NCI-H446 (cell line): ENCODE results near the gene HBG2.
"Not testable (repeated sequence)": the region's sequence is repeated elsewhere in the genome, so short reads cannot be mapped to it uniquely, and the experiment has no call there.

ENCODE experiments used
- DNase-seq, 2 experiments: peaks; one replicate each; lab custom pipeline; 2025; lab: John Stamatoyannopoulos, UW

Gene HBG2

DNA sequence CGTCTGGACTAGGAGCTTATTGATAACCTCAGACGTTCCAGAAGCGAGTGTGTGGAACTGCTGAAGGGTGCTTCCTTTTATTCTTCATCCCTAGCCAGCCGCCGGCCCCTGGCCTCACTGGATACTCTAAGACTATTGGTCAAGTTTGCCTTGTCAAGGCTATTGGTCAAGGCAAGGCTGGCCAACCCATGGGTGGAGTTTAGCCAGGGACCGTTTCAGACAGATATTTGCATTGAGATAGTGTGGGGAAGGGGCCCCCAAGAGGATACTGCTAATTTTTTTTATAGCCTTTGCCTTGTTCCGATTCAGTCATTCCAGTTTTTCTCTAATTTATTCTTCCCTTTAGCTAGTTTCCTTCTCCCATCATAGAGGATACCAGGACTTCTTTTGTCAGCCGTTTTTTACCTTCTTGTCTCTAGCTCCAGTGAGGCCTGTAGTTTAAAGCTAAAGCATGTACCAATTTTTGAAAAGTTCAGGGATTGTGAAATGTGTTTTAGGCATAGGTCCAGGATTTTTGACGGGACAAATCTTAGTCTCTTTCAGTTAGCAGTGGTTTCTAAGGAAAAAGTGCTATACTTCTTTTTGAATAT, 4.7 kb downstream of the HBG2 start, which contains the start of gene HBG1:
HBG1 (minus strand) TSS at position 51 of the 590 bp plus-strand sequence. CDS start 53 bp downstream, outside the sequence.
- not testable (repeated sequence) for DNase-seq

DNA sequence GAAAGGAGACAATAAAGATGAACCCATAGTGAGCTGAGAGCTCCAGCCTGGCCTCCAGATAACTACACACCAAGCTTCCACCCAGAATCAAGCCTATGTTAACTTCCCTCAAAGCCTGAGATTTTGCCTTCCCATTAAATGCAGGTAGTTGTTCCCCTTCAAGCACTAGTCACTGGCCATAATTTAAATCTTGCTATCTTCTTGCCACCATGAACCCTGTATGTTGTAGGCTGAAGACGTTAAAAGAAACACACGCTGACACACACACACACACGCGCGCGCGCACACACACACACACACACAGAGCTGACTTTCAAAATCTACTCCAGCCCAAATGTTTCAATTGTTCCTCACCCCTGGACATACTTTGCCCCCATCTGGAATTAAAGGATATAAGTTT, 6.1 kb downstream of the HBG2 start:
- not testable (repeated sequence) for DNase-seq

DNA sequence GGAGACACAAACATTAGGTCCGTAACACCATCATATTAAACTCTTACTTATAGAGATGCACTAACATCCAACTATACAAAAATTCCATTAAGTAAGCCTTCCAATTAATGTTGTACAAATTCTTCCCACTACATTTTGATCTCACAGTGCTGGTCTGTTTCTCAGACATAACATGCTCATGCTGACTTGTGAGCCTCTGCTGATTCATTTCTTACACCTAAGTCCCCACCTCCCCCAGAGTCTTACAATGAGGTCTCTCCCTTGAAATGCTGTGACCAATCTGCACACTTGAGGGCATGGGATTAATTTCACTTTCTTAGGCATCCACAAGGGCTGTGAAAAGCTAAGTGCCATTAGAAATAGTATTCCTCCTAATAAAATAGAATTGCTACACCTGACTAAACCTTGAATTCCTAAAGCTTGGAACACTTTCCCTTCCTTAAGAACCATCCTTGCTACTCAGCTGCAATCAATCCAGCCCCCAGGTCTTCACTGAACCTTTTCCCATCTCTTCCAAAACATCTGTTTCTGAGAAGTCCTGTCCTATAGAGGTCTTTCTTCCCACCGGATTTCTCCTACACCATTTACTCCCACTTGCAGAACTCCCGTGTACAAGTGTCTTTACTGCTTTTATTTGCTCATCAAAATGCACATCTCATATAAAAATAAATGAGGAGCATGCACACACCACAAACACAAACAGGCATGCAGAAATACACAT, 6.9 kb downstream of the HBG2 start:
- DNase-seq, result no peak

DNA sequence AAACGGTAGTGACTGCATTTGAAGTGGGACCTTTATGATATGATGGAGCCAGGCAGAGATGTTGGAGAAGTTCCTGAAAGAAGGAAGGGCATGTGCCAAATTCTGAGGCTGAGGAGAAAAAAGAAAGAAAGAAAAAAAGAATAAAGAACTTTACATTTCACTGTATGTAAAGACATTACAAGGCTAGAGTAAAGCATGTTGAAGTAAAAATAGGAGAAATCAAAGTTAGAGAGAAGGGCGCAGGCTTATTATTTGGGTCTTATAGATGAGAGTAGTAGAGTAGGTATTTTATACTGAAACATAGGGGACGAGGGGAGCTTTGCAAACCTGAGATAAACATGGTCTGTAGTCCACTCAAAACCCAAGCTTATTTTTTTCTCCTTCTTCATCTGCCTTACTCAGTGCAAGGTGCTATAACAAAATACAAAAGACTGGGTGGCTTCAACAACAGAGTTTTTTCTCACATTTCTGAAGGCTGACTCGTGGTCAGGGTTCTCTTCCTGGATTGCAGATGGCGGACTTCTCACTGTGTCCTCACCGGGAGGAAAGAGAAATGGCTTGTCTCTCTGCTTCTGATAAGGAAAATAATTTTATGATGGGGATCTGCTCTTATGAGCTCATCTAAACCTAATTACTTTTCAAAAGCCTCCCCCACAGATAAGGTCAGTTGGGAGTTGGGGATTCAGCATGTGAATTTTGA, 7.7 kb downstream of the HBG2 start:
- no peak for DNase-seq

DNA sequence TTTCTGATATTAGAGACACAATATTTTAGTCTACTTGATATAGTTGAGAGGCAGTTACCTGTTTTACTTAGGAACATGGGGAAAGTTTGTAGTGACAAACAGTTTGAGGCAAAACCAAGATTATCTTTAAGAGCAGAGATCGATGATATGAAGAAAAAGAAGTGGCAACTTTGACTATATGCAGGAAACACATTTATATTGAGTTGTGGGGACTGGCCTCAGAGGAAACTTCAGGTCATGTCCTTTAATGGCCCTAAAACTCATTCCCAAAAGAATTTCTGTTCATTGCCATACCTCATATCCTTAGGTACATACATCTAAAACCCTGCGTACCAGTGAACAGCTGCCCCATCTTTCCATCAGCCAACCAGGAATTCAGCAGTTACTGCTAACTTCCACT, 9.4 kb downstream of the HBG2 start:
- DNase-seq, result no peak

DNA sequence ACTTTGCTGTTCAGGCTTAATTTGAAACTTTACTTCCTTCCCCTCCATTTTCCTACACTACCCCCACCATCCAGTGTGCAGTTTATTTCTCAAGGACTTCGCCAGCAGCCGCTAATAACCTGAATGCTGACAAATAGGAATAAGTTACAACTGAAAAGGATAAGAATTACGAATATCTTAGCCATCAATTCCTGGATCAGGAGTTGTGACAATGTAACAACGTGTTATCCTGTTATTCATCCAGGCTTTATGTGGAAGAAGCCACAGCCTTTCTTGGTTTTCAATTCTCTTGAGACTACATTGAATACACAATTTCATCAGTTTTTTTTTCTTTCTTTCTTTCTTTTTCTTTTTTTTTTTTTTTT, 10.8 kb downstream of the HBG2 start:
- DNase-seq, result no peak

DNA sequence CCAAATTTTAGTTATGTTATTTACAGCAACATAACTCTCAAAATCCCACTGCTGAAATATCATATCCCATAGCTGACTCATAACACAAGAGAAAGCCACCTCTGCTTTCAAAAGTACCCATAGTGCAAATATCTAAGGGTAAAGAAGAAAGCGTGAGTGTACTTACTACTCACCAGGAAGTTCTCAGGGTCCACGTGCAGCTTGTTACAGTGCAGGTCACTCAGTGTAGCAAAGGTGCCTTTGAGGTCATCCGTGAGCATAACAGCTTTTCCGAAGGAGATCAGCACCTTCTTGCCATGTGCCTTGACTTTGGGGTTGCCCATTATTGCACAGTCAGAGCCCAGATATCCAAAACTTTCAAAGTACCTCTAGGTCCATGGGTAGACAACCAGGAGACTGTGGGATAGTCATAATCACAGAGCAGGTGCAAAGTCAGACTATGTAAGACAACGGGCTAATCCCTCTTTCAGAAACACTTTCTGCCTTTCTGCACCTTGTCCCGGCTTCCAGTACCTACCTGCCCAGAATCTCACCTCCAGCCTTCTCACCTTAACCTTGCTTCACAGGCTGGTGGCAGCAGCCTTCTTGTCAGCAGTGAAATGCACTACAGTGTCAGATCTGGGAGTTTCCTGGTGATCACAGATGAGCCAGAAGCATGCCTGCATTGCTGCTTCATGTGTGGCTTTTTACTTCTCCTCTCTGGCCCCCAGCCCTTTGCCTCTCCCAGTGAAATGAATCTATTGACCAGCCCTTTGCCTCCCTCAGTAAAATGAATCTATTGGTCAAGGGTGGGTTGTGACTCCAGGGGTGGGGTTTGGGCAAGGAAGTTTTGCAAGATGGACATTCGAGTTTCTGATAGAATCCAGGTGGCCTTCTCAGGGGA, 11.4 kb downstream of the HBG2 start:
- DNase-seq, result no peak

DNA sequence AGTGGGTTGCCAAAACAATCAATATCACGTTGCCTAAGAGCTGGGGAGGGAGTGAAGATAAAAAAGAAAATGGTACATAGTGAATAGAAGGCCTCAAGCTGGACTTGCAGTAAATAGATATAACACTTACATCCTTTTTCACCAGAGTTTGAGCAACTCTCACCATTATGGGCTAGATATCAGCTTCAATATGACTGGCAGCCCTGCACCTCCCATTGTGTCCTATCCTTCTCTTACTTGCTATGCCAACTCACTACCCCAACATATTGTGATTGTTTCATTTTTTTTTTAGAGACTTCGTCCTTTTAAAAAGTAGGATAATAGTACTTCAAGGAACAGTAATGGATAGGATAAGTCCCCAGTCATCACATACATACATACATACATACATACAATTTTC, 12.4 kb downstream of the HBG2 start:
- DNase-seq, result no peak

DNA sequence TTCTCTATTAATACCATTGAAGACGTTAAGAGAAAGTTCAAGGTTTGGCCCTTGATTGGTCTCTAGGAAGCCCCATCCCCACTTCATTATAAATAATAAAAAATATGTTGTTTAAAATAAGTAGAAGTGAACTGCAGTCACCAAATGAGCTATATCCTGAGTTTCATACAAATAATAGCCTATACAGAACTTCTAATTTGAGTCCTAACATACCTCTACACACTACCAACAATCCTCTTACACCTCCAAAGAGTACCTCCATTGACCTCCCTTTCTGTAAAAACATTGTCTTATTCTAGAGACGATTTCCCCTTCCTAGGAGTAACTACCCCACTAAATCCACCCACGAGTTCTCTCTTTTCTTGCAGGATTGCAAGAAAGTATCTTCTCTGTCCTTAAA, 13.1 kb downstream of the HBG2 start:
- DNase-seq, result no peak

DNA sequence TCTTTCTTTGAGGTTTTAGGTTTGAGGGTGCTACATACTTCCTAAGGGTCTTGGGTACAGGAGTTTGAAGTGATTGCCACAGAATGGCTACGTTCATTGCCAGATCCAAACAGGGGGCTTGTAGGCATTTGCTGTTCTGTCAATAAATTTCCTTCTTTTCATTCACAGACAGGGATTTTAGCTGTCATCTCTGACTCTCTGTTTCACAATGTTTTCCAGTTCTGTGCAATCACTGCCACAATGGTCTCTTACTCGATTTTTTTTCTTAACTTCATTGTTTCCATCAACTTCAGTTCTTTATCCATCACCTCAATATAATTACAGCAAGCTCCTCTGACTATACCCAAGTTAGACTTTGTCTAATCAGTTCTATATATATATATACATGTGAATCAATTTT, 14.1 kb downstream of the HBG2 start:
- DNase-seq, result no peak

DNA sequence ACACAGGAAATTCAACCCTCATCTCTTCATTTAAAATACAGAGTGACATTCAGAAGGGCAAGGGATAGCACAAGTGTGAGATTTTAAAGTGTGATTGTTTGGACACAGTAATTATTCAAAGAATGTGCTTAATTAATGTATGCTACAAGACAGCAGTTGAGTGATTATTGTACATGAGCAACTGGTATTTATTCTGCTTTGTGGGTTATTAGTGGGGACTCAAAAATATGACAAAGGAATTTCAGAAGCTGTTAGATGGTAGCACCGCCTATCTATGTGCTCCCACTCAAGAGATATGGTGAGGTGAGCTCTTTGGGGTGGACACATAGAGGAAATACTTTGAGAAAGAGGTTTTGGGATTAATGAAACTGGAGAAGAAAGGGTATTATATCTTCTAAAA, 14.5 kb downstream of the HBG2 start:
- DNase-seq, result no peak

DNA sequence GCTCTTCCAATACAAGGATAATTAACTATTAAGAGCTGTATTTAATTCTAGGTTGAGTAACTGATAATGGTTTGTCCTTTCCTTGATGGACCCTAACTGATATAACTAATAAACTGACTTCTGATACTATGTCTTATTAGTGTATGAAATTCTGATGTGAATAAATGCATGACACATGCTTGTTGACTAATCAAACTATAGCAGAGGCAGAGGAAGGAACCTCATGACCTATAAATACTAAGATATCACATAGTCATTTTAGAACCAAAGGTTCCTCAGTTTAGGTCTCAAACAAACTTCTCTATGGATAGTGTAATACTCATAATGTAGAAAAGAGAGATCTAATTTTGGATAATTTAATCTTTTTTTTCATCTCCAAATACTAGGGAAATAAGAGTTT, 15.5 kb downstream of the HBG2 start:
- no peak for DNase-seq

DNA sequence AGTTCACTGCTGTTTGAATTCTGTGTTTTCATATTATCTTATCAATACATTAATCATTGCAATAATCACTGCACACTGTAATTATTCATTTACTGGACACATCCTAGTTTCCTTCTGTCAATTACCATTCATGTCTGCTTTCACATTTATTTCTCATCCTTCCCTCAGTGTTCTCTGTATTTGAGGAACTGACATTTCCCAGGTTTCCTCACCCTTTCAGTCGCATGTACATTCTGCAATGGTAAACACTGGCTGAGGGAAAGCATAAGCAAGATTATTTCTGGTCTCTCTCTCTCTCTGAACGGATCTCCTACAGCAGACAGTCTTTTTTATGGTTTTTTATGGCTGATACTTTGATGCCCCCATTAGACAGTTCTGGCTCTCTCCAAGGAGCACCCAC, 16.1 kb downstream of the HBG2 start:
- no peak for DNase-seq

DNA sequence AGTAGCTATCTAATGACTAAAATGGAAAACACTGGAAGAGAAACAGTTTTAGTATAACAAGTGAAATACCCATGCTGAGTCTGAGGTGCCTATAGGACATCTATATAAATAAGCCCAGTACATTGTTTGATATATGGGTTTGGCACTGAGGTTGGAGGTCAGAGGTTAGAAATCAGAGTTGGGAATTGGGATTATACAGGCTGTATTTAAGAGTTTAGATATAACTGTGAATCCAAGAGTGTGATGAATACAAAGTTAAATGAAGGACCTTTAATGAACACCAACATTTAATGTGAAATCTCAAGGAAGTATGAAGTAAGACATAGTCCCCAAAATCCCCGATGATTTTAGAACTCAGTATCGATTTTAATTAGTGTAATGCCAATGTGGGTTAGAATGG, 17.2 kb downstream of the HBG2 start:
- no peak for DNase-seq

DNA sequence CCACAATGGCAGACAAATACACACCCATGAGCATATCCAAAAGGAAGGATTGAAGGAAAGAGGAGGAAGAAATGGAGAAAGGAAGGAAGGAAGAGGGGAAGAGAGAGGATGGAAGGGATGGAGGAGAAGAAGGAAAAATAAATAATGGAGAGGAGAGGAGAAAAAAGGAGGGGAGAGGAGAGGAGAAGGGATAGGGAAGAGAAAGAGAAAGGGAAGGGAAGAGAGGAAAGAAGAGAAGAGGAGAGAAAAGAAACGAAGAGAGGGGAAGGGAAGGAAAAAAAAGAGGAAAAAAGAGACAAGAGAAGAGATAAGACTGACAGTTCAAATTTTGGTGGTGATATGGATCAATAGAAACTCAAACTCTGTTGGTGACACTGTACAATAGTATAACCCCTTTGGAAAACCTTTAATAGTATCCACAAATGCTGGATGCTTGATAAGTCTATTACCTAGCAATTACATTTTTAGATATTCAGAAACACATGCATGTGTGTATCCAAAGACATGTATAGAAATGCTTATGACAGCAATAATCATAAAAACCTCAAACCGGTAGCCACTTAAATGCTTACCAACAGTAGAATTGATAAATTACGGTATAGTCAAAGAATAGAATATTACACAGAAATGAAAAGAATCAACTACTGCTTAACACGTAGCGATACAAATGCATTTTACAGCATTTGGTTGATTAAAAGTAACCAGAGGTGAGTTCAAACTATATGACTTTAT, 19.1 kb downstream of the HBG2 start:
- no peak for DNase-seq

DNA sequence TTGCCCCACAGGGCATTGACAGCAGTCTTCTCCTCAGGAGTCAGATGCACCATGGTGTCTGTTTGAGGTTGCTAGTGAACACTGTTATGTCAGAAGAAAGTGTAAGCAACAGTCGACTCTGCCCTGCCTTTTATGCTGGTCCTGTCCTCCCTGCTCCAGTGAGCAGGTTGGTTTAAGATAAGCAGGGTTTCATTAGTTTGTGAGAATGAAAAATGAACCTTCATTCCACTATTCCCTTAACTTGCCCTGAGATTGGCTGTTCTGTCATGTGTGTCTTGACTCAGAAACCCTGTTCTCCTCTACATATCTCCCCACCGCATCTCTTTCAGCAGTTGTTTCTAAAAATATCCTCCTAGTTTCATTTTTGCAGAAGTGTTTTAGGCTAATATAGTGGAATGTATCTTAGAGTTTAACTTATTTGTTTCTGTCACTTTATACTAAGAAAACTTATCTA, 20.2 kb downstream of the HBG2 start, which contains the start of gene HBD:
HBD (minus strand) TSS at position 103 of the 454 bp plus-strand sequence; CDS start at position 53, 50 bp downstream.
- DNase-seq, result no peak

DNA sequence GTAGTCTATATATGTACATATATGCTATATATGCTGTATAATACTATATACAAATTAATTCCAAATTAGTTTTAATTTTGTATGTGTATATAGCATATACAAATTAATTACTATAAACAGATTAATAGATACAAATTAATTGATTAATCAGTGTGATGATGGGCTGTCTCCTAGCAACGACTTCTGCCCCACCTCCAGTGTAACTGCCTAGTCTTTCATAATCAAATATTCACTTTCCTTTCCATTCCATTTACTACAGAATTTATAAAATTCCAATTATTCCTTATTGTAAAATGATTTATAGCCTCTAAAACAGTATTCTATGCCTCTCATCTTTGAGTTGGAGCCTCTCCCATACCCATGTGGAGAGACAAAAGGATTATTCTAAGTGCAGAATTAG, 21.3 kb downstream of the HBG2 start:
- no peak for DNase-seq

DNA sequence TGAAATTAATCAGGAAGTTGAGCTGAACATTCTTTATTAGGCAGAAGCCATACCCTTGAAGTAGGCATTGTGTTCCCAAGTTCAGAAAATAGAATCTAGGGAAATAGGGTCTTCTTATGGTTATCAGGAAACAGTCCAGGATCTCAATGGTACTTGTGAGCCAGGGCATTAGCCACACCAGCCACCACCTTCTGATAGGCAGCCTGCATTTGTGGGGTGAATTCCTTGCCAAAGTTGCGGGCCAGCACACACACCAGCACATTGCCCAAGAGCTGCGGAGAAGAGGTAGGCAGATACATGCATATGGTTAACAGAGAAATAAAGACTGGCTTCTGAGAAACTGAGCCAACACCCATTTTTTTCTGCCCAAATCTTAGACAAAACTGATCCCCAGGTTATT, 21.8 kb downstream of the HBG2 start:
- DNase-seq, result no peak

DNA sequence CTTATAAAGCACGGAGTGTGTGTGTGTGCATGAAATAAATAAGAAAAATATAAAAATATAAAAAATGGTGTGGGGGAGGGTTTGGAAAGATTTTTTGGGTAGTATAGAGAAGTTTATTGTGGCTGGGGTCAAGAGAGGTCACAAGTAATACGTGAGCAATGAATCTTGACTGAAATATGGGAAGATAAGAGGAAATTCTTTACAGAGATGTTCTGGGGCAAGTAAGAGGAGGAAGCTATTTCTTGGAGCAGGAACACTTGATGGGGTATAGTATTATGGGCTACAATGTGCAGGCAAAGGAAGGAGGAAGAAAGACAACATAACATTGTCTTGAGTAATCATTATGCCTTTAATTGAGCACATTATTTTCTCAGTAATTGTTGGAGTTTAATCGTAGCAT, 22.4 kb downstream of the HBG2 start:
- DNase-seq, result no peak

DNA sequence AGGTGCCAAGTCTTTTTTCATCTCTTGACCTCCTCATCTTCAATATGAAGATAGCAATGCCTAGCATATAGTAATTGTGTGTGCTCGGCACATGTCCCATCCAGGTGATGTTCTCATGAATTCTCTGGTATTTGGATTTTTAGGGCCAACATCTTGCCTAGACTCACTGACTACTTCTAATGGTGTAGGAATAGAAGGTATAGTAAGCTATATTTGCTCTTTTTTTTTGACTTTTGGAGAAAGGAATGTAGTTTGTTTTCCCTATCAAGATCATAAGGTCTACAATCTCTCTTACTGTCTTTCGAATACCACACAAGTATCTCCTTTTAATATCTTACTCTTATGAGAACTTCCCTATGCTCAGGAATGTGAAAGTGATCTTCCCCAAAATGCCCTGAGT, 23.5 kb downstream of the HBG2 start:
- no peak for DNase-seq

DNA sequence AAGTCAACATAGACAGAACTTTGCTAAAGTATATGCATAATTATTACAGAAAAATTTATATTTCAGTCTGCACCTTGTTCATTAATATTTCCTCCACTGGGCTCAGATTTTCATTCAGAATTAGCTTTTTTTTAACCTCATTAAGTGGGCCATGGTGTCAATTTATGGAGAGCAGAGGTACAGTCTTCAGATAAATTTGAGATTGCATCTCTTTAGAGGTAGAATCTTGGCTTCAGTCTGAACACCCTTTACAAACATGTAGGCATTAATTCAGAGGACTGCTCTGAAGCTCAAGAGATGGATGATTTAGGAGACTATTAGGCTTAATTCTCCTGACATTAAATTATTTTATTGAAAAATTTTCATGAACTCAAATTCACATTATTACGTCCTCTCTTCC, 24.3 kb downstream of the HBG2 start:
- no peak for DNase-seq

DNA sequence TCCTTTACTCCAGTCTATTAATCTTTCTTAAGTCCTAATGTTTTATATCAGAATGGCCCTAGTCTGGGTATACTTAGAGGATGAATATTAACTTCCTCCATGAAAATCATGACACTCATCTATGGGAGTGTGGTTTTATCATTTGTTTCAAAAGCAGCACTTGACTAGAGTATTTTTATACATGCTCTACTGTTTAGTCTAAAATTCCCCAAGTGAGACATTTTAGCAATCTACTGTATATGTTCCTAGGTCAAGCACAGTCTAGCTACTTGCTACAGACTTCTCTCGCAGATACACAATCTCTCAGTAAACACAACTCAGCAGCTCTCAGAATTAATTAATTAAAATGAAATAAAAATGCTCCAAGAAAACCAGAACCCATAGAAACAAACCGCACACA, 24.8 kb downstream of the HBG2 start:
- DNase-seq, result no peak
